A549 (cell line): ENCODE measurements around the gene OR4K13. TPM values are rescaled to one million over a fixed set of nuclear protein-coding genes. Genes with fewer than 3 reads are reported as not detected.

Experiments
- ATAC-seq, 2 experiments: fragments of 200-7000 bp in 1 of 2; fragments of >200 bp in 1 of 2; cut with Nextera tagmentation in 1 of 2; cut with Tn5 transposase in 1 of 2; 3 replicates each; pipeline versions ENCODE4 v1.8.0 to v1.9.1; 2018 to 2020; ENCODE audit warnings: mild to moderate bottlenecking in 1 of 2, moderate library complexity in 1 of 2
- CTCF ChIA-PET: fragments of 300-600 bp; sonication (Branson Sonifier 250); formaldehyde crosslinking; extraction: SDS; loops from one replicate; lab custom pipeline; 2021; ENCODE audit warnings: antibody characterized with exemption, inconsistent platforms; lab: Yijun Ruan, JAX
- POLR2A ChIA-PET: fragments of 350-600 bp; formaldehyde crosslinking; extraction: SDS; loops from one replicate; lab custom pipeline; 2021; ENCODE audit warnings: antibody characterized with exemption, inconsistent platforms; lab: Yijun Ruan, JAX
- DNase-seq, 2 experiments: peaks; one replicate each; pipeline versions ENCODE4 v3.0.0 to v3.0.0-alpha.2; 2011 to 2016; ENCODE audit warnings: low read depth in 1 of 2, low spot score in 1 of 2
- FAIRE-seq: peaks from 2 replicates; lab custom pipeline; 2011; peaks lifted over from hg19 to GRCh38; lab: Jason Lieb, UNC
- H3K27ac ChIP-seq, 2 experiments: fragments of >200 bp; sonication (Bioruptor Twin); formaldehyde crosslinking; 3 replicates each; pipeline ENCODE4 v1.5.1; 2016 to 2017
- H3K4me1 ChIP-seq: fragments of >200 bp; sonication (Bioruptor Twin); formaldehyde crosslinking; 3 replicates; pipeline ENCODE4 v1.6.1; 2016
- H3K4me2 ChIP-seq: fragments of >200 bp; sonication (Bioruptor Twin); formaldehyde crosslinking; 3 replicates; pipeline ENCODE4 v1.6.1; 2016
- H3K4me3 ChIP-seq: fragments of >200 bp; sonication (Bioruptor Twin); formaldehyde crosslinking; 3 replicates; pipeline ENCODE4 v1.5.1; 2016
- H3K9me3 ChIP-seq: fragments of >200 bp; sonication (Bioruptor Twin); formaldehyde crosslinking; 3 replicates; pipeline ENCODE4 v1.6.1; 2016
- CBX2 ChIP-seq: fragments of 200-600 bp; sonication (generic); IDR thresholded peaks from 2 replicates; pipeline ENCODE4 v1.6.1; 2016; ENCODE audit warnings: low read depth, mild to moderate bottlenecking, borderline replicate concordance
- CEBPB ChIP-seq, 2 experiments: fragments of >200 bp in 1 of 2; sonication (Bioruptor Twin) in 1 of 2; formaldehyde crosslinking in 1 of 2; IDR thresholded peaks; 2 replicates each; pipeline ENCODE4 v1.6.1; 2012 to 2016
- CHD4 ChIP-seq: fragments of 200-600 bp; sonication (generic); IDR thresholded peaks from 2 replicates; pipeline ENCODE4 v1.6.1; 2016; ENCODE audit warnings: antibody characterized with exemption, mild to moderate bottlenecking, borderline replicate concordance
- EHF ChIP-seq: fragments of 250-450 bp; sonication (Bioruptor Pico); IDR thresholded peaks from 2 replicates; pipeline ENCODE4 v1.5.0; 2020; ENCODE audit warnings: mild to moderate bottlenecking
- ESRRA ChIP-seq: fragments of 150-350 bp; IDR thresholded peaks from 2 replicates; pipeline ENCODE4 v1.6.1; 2014; ENCODE audit warnings: mild to moderate bottlenecking, low read length, borderline replicate concordance
- FOSB ChIP-seq: fragments of 250-450 bp; sonication (Bioruptor Pico); IDR thresholded peaks from 2 replicates; pipeline ENCODE4 v1.5.0; 2020; ENCODE audit warnings: mild to moderate bottlenecking, moderate library complexity
- GATA3 ChIP-seq: IDR thresholded peaks from 2 replicates; pipeline ENCODE4 v1.6.1; 2012; ENCODE audit warnings: borderline replicate concordance
- HDAC2 ChIP-seq: fragments of 200-600 bp; sonication (generic); IDR thresholded peaks from 2 replicates; pipeline ENCODE4 v1.6.1; 2016
- HOXA7 ChIP-seq: fragments of 250-450 bp; sonication (Bioruptor Pico); IDR thresholded peaks from 2 replicates; pipeline ENCODE4 v1.5.0; 2020; ENCODE audit warnings: mild to moderate bottlenecking, moderate library complexity
- HOXB13 ChIP-seq: fragments of 250-450 bp; sonication (Bioruptor Pico); IDR thresholded peaks from 2 replicates; pipeline ENCODE4 v1.5.0; 2020; ENCODE audit warnings: low read depth, mild to moderate bottlenecking, moderate library complexity
- JUN ChIP-seq, 2 experiments: fragments of >200 bp; sonication (Bioruptor Twin); formaldehyde crosslinking; IDR thresholded peaks; 2 replicates in 1 of 2; 3 replicates in 1 of 2; pipeline ENCODE4 v1.6.1; 2016 to 2017
- JUNB ChIP-seq: fragments of >200 bp; sonication (Bioruptor Twin); formaldehyde crosslinking; IDR thresholded peaks from 2 replicates; pipeline ENCODE4 v1.6.1; 2016
- MAZ ChIP-seq: fragments of 150-350 bp; IDR thresholded peaks from 2 replicates; pipeline ENCODE4 v1.6.1; 2014; ENCODE audit warnings: antibody characterized with exemption, low read depth, low read length, borderline replicate concordance
- MYC ChIP-seq: IDR thresholded peaks from 2 replicates; pipeline ENCODE4 v1.6.1; 2012; ENCODE audit warnings: mild to moderate bottlenecking, inconsistent platforms, low read length, improper control_type of control experiment, borderline replicate concordance
- PBX3 ChIP-seq: IDR thresholded peaks from 2 replicates; pipeline ENCODE4 v1.6.1; 2012
- POLR2A ChIP-seq: IDR thresholded peaks from 2 replicates; pipeline ENCODE4 v1.6.1; 2012; ENCODE audit warnings: mild to moderate bottlenecking, low read length
- RARB ChIP-seq: fragments of 250-450 bp; sonication (Bioruptor Pico); IDR thresholded peaks from 2 replicates; pipeline ENCODE4 v1.8.0; 2021; ENCODE audit warnings: mild to moderate bottlenecking, moderate library complexity
- SMC3 ChIP-seq: fragments of >200 bp; sonication (Bioruptor Twin); formaldehyde crosslinking; IDR thresholded peaks from 3 replicates; pipeline ENCODE4 v1.6.1; 2018; ENCODE audit warnings: inconsistent platforms
- TP53 ChIP-seq: fragments of 250-450 bp; sonication (Bioruptor Pico); IDR thresholded peaks from 2 replicates; pipeline ENCODE4 v1.5.0; 2021; ENCODE audit warnings: mild to moderate bottlenecking, moderate library complexity
- USF2 ChIP-seq: fragments of 450-650 bp; IDR thresholded peaks from 2 replicates; pipeline ENCODE4 v1.6.1; 2014; ENCODE audit warnings: antibody characterized with exemption
- ZNF302 ChIP-seq: fragments of 250-450 bp; sonication (Bioruptor Pico); IDR thresholded peaks from 2 replicates; pipeline ENCODE4 v1.9.0; 2021; ENCODE audit warnings: inconsistent platforms, mild to moderate bottlenecking, moderate library complexity
- WGBS: methylation state at CpG from one replicate; pipeline ENCODE4 v1.1.6; 2017; ENCODE audit errors: missing lambda C conversion rate; 5-methylcytosine and 5-hydroxymethylcytosine counted together
- polyA plus RNA-seq, 4 experiments: library from polyadenylated mRNA; depleted of rRNA in 3 of 4; stranded (reverse); fragments of >200 nt; fragmentation: RNase III in 1 of 4; extraction: RNeasy Plus Mini Kit Qiagen cat#74134 plus additional on column Dnase treatment in 1 of 4; gene quantifications; 2 replicates in 3 of 4; 3 replicates in 1 of 4; pipeline ENCODE4 v1.2.3, GENCODE V29; 2011 to 2017
- TF ChIP-seq, protein P1 (sequence below): fragments of 200-600 bp; sonication (generic); IDR thresholded peaks from 2 replicates; pipeline ENCODE4 v1.6.1; 2016; ENCODE audit warnings: antibody characterized with exemption, mild to moderate bottlenecking, moderate library complexity
- TF ChIP-seq, protein P2 (sequence below): IDR thresholded peaks from 2 replicates; pipeline ENCODE4 v1.6.1; 2012; ENCODE audit warnings: low read depth, borderline replicate concordance

Gene OR4K13
- polyA plus RNA-seq, 2 of the 4 experiments (the other 2 are of a cell fraction), result not detected

GRCh38 chr14:20048202-20048601 is 12.4 kb upstream of the OR4K13 start:
- ChIA-PET CTCF (interaction anchor here (0.6 kb wide), 1 partner anchor 106 kb away, joined by 5 read pairs; no protein-coding TSS in a partner anchor), POLR2A (no interaction called here)
- Histone ChIP-seq H3K4me3 (no peak overlapping the region), H3K9me3 (no peaks in the 10 kb centered on the region), H3K4me1 (no peaks in the 10 kb centered on the region), H3K4me2 (no peak overlapping the region), H3K27ac (no peak overlapping the region)
- 3% methylated on average over 1 of the region's 1 CpG for WGBS
- FAIRE-seq, result no peak
- no peak for TF ChIP-seq ESRRA
- no peak for TF ChIP-seq USF2
- TF ChIP-seq SMC3, result no peak
- TF ChIP-seq, protein P1, sequence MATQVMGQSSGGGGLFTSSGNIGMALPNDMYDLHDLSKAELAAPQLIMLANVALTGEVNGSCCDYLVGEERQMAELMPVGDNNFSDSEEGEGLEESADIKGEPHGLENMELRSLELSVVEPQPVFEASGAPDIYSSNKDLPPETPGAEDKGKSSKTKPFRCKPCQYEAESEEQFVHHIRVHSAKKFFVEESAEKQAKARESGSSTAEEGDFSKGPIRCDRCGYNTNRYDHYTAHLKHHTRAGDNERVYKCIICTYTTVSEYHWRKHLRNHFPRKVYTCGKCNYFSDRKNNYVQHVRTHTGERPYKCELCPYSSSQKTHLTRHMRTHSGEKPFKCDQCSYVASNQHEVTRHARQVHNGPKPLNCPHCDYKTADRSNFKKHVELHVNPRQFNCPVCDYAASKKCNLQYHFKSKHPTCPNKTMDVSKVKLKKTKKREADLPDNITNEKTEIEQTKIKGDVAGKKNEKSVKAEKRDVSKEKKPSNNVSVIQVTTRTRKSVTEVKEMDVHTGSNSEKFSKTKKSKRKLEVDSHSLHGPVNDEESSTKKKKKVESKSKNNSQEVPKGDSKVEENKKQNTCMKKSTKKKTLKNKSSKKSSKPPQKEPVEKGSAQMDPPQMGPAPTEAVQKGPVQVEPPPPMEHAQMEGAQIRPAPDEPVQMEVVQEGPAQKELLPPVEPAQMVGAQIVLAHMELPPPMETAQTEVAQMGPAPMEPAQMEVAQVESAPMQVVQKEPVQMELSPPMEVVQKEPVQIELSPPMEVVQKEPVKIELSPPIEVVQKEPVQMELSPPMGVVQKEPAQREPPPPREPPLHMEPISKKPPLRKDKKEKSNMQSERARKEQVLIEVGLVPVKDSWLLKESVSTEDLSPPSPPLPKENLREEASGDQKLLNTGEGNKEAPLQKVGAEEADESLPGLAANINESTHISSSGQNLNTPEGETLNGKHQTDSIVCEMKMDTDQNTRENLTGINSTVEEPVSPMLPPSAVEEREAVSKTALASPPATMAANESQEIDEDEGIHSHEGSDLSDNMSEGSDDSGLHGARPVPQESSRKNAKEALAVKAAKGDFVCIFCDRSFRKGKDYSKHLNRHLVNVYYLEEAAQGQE, result no peak
- no peak for TF ChIP-seq HOXA7 (CRISPR knock-in tag)
- TF ChIP-seq JUNB, result no peak
- no peak for TF ChIP-seq EHF (CRISPR knock-in tag)
- DNase-seq, result no peak
- no peak for ATAC-seq

- DNase-seq, result no peak
- H3K9me3 ChIP-seq, result no peaks in the 10 kb centered on the region
- TF ChIP-seq USF2, result no peak
- no peak for TF ChIP-seq PBX3
- TF ChIP-seq, protein P2, sequence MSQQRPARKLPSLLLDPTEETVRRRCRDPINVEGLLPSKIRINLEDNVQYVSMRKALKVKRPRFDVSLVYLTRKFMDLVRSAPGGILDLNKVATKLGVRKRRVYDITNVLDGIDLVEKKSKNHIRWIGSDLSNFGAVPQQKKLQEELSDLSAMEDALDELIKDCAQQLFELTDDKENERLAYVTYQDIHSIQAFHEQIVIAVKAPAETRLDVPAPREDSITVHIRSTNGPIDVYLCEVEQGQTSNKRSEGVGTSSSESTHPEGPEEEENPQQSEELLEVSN, result no peak
- no peak for TF ChIP-seq HDAC2
- no peak for TF ChIP-seq CHD4
- TF ChIP-seq FOSB (CRISPR knock-in tag), result no peak
- TF ChIP-seq, all 56 proteins: peak for 0
- 21% methylated on average over 5 of the region's 5 CpGs for WGBS
- Histone ChIP-seq H3K4me1 (no peaks in the 10 kb centered on the region), H3K4me2 (no peak overlapping the region), H3K4me3 (no peak overlapping the region), H3K27ac (no peak overlapping the region)
- ChIA-PET CTCF (no interaction called here), POLR2A (no interaction called here)
- FAIRE-seq (no peak), ATAC-seq (no peak)
Observed at GRCh38 chr14:20044243-20044642, 8.4 kb upstream of the OR4K13 start.

GRCh38 chr14:20035449-20035848 is 389 bp downstream of the OR4K13 start:
- Histone ChIP-seq H3K4me1 (no peaks in the 10 kb centered on the region), H3K4me2 (no peak overlapping the region), H3K4me3 (no peak overlapping the region), H3K9me3 (no peaks in the 10 kb centered on the region), H3K27ac (no peak overlapping the region)
- ATAC-seq (no peak), DNase-seq (no peak), FAIRE-seq (no peak)
- ChIA-PET POLR2A (no interaction called here), CTCF (no interaction called here)
- 28% methylated on average over 3 of the region's 3 CpGs for WGBS
- TF ChIP-seq CBX2 (no peak), CEBPB (IDR thresholded peaks at IDR 0.05) (no peak), HOXB13 (CRISPR knock-in tag) (no peak), ZNF302 (CRISPR knock-in tag) (no peak), TP53 (CRISPR knock-in tag) (no peak), EHF (CRISPR knock-in tag) (no peak), RARB (CRISPR knock-in tag) (no peak), MAZ (no peak), POLR2A (no peak), SMC3 (no peak), JUN (IDR thresholded peaks at IDR 0.05) (no peak), MYC (no peak), GATA3 (no peak)
- TF ChIP-seq, protein P2, result no peak
- TF ChIP-seq, protein P1, result no peak
